ENCODE results near the gene LRP10.

LRP10 gene

GRCh38 chr14:22919601-22919921 lies 48.0 kb downstream of the LRP10 start:
- no peak for DNase-seq (ENCODE audit: low spot score)

- DNase-seq (ENCODE audit: low spot score), result no peak
Observed at GRCh38 chr14:22920697-22921096, 49.2 kb downstream of the LRP10 start.

- DNase-seq (ENCODE audit: low spot score), result no peak
Observed at GRCh38 chr14:22922294-22922693, 50.8 kb downstream of the LRP10 start.

DNA sequence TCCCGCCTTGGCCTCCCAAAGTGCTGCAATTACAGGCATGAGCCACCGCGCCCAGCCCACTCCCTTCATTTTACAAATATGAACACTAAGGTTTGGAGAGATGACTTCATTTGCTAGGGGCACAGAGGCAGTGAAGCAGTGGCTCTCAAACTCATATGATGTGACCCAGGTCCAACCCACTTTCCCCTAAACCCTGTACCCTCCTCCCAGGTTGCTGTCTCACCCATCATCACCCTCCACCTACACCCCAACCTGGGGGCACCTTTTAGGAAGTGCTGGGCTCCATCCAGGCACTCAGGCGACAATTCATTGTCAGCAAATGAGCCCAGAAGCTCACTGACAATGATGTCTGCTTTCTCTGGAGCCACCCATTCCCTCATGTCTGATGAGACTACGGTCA lies 52.2 kb downstream of the LRP10 start:
- DNase-seq (ENCODE audit: low spot score), result no peak

DNA sequence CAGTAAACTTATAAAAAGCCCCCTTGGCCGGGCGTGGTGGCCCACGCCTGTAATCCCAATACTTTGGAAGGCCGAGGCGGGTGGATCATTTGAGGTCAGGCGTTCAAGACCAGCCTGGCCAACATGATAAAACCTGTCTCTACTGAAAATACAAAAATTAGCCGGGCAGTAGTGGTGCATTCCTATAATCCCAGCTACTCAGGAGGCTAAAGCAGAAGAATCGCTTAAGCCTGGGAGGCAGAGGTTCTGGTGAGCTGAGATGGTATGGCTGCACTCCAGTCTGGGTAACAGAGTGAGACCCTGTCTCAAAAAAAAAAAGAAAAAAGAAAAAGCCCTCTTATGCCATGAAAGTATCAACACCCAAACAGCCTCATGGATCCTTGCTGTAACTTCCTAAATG lies 54.0 kb downstream of the LRP10 start:
- DNase-seq (ENCODE audit: low spot score), result no peak

DNA sequence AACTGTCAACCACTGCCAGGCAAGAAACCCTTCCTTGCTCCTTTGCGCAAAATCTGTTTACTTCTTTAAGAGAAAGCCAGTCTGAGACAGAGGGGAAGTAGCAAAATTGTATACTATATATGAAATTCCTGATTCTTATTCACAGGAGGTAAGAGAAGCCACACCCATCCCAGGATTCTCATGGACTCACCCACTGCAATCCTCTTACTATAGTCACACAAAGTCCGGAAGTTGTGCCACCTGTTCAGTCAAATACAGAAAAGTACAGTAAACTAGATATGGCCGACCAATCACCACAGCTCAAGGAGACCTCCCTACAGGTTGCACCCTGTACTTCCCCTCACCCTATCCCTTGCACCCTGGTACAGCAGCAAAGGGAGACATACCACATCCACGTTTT lies 54.8 kb downstream of the LRP10 start:
- DNase-seq (ENCODE audit: low spot score), result no peak

DNA sequence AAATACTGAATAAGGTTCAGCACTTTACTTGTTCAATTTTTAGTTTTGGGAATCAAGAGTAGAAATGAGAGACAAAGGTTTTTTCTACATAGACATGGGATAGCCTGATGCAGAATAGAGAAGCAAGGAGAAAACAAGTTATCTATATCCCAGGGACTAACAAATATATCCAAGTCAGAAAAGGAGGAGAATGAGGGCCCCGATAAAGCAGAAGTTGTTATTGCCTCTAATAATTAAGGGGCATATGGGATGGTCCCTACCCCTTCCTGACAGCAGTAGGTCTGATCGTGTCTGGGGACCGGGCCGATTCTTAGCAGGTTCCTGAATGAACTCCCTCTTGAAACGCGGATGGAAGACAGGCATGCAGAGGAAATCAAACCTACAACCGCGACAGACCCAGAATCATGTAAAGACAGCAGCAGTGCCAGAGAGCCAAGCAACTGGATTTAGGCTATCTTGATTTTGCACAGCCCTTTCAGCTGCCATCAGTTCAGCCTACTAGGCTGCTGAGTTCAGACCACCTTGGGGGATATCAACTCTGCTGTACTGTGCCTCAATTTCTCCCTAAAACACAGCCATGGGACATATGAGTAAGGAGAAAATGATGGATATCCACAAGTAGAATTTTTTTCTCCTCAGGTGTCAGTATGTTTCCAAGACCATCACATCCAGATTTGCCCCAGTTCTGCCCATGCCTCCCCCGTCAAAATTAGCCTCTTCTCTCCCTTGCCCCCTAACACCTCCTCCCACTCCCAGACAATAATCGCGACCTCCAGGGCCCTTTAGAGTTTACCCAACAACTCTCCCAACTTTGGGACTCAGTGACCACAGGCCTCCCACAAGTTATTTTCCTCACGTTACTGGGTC lies 56.9 kb downstream of the LRP10 start:
- no peak for DNase-seq (ENCODE audit: low spot score)

GRCh38 chr14:22929104-22929960 lies 57.8 kb downstream of the LRP10 start, which contains the start of gene PRMT5:
TSS of gene PRMT5 (minus strand) at chr14:22929376. CDS start at chr14:22929361, 15 bp downstream.
- peak; percentile 92 for DNase-seq (ENCODE audit: low spot score)

GRCh38 chr14:22929961-22930364 lies 58.4 kb downstream of the LRP10 start:
- DNase-seq (ENCODE audit: low spot score), result no peak
